Activated T-helper 1 cell treated with Interleukin-2 at 50 U/mL for 16 hours (primary cell): ENCODE data around the gene SLC25A10.

Source experiments
- DNase-seq: peaks from one replicate; pipeline ENCODE4 v3.0.0-alpha.2; 2020; ENCODE audit warnings: low read depth

The SLC25A10 gene

GRCh38 chr17:81706232-81706611 is 5.9 kb upstream of the SLC25A10 start:
- DNase-seq: no peak

- no peak for DNase-seq
Observed at GRCh38 chr17:81706757-81707624, 5.1 kb upstream of the SLC25A10 start.

DNA sequence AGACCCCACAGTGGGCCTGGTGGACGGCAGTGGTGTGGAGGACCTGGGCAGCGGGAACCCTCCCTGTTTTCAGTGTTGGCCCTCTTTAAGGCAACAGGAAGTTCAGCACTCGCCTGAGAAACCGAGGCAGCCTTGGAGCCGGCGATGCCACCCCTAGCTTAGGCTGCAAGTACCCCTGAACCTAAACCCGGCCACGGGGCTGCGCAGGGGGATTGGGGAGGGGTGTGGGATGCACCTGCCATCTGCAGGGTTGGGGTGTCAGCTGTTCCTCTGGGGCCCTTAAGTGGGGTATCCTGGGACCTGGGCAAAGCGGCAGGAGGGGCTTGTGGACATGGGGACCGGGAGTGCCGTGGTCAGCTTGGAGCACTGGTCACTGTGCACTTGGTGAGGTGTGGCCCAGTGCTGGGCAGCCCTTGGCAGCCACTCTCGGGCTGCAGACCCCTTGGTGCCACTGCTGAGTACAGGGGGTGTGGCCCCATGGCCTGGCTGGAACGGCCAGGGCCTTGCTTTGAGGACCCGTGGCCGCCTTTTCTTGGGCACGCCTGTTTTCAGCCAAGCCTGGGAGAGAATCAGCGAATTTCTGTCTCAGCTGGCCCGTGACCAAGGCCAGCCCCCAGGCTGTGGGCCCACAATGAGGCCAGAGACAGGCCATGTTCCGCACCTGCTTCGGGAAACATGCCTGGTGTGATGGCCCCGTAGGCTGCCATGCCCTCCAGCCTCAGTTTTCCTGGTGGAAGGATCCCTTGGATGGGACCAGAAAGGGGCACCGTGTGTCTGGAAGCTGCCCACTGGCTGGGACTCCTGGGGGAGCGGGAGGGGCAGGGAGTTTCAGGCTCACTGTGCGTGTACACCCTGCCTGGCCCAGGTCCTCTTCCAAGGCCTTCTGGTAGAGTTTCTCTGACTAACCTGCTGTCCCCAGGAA is 4.1 kb upstream of the SLC25A10 start:
- DNase-seq: no peak

DNA sequence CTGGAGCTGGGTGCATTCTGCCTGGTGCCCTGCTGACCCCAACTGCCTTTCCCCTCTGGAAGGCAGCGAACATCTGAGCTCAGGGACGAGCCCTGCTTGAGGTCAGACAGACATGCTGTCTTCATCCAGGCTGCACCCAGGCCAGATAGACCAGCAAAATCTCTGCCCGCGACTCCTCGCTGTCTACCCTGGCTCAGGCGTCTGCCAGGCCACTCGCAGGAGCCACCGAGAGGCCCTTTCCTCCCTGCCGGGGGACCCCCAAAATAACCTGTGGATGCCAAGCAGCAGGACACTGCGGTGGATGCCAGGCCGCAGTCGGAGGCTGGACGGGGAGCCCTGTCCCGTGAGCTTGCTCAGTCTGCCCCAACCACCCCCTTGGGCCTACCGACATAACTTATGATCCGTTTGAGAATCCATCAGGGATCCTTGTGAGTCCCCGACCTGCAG is 3.3 kb upstream of the SLC25A10 start:
- DNase-seq: no peak

- no peak for DNase-seq
Observed at GRCh38 chr17:81710514-81711308, 1.4 kb upstream of the SLC25A10 start.

DNA sequence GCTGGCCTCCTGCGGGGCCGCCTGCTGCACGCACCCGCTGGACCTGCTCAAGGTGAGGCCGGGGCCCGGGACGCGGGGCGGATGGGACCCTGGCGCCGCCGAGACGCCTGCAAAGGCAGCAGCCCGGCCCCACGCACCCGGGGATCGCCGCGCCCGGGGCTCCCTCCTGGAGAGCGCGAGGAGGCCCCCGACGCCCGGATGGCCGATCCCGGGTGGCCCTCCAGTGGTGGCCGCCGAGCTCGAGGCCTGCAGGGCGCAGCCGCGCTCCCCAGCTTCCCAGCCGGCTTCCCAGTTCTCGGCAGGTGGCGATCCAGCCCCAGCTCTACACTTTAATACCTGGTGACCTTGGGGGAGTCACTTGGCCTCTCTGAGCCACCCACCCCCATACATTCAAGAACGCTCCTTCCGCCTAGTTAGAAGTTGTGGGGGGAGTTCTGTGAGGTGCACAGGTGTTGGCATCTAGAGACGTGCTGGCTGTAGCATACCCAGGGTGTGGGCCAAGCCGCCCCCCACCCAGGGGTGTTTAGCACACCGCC is 452 bp downstream of the SLC25A10 start:
- no peak for DNase-seq

DNA sequence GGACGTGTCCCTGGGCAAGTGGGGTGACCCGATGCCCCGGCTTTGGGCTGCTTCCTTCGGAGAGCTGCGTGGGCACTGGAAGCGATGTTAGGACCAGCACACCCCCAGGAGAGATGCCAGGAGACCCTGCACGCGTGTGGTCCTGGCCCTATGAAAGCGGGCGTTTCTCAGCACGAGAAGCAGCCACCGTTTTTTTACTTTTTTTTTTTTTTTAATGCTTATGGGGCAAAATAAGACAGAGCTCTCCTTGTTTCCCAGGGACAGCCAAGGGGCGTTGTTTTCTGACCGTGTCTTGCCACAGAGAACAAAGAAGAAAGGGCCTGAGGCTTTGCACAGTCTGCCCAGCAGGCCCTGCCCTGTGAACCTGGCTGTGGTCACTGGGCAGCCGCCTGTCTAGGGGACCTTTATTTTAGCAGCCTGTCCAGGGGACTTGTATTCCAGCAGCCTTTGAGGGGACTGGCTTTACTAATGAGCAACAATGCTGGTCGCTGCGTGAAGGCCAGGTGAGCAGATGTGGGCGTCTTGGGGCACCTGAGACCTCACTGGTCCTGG is 996 bp downstream of the SLC25A10 start:
- no peak for DNase-seq

GRCh38 chr17:81713556-81714411 is 1.7 kb downstream of the SLC25A10 start:
- no peak for DNase-seq

GRCh38 chr17:81714412-81715106 is 2.5 kb downstream of the SLC25A10 start:
- DNase-seq: no peak

DNA sequence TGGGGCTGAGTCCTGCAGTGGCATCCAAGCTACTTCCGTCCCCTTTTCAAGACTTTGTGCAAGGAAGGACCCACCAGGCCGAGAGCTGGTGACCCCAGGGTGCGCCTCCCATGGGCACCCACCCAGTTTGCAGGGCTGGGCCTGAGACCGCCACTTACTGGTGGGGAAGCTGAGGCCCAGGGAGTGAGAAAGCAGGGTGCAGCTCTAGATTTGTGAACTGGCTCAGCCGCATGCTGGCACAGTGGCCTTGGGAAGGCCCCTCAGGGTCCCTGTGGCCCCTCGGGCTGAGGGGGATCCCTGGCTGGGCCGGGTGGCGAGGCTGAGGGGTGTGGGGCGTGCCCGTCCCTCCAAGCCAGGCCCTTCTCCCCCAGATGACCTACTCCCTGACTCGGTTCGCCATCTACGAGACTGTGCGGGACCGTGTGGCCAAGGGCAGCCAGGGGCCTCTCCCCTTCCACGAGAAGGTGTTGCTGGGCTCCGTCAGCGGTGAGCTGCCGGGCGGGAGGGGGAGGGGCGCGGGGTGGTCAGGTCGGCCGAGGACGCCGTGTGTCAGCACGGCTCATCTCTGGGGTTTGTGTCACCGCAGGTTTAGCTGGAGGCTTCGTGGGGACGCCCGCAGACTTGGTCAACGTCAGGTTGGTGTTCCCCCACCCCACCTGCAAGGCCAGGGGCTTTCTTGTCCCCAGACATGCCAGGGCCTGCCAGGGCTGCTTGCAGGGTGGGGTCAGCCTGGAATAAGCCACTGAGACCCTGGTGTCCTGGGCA is 3.2 kb downstream of the SLC25A10 start:
- DNase-seq: no peak

DNA sequence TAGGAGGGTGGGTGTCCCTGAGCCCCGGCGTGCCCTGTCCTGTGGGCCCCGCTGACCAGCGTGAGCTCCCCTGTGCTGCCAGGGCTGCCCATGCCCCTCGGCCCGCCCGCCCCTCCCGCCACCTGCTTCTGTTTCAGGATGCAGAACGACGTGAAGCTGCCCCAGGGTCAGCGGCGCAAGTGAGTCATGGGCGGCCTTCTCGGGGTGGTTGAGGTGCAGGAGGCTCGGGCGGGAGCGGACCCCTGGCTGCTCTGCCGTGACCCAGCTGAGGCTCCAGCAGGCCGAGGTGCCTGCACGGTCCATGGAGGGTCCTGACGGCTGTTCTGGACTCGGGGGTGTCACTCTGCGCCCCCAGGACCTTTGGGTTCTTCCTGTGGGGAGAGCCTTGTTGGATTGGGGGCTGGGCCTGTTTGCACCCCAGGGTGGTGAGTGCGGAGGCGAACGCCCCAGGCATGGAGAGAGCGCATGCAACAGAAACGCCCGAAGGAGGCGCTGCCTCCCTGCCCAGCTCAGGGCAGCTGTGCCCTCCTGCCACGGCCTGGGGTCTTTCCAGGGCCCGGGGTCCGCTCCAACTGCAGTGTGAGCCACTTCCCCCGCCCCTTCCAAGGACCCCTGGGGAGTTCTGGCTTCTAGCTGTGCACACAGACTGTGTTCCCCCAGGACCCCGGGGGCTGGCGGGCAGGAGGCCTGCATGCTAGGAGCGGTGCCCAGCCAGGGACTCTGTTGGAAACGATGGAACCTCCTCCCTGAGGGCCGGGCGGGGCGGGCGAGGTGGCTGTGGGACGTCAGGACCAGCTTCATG is 4.0 kb downstream of the SLC25A10 start:
- no peak for DNase-seq

DNA sequence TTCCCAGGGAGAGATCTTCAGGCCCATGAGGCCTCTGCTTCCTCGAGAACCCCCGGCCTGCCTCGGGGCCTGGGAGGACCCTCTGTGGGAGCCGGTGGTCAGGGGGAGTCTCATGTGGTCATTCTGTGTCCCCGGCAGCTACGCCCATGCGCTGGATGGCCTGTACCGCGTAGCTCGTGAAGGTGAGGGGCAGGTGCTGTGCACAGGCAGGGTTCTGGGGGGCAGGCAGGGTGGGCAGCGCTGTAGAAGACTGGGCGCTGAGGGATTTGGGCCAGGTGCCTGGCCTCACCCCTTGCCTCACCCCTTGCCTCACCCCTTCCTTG is 4.6 kb downstream of the SLC25A10 start:
- DNase-seq: no peak

- DNase-seq: no peak
Observed at GRCh38 chr17:81717049-81717765, 5.1 kb downstream of the SLC25A10 start.

DNA sequence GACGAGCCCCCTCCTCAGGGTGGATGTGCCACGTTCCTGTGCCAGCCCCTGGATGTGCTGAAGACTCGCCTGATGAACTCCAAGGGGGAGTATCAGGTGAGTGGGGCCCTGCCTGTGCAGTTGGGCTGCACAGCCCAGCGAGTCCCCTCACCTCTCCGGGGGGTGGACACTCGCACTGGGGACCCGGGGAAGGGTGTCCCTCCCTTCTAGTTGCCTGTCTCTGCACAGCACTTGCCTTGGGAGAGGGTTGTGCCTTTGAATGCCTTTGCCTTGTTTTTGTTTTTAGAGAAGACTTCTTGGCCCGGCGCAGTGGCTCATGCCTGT is 5.6 kb downstream of the SLC25A10 start:
- no peak for DNase-seq

- DNase-seq: no peak
Observed at GRCh38 chr17:81719410-81720266, 7.6 kb downstream of the SLC25A10 start.

- DNase-seq: no peak
Observed at GRCh38 chr17:81720267-81721071, 8.4 kb downstream of the SLC25A10 start.
